ENCODE data around the gene TBATA.

DNA sequence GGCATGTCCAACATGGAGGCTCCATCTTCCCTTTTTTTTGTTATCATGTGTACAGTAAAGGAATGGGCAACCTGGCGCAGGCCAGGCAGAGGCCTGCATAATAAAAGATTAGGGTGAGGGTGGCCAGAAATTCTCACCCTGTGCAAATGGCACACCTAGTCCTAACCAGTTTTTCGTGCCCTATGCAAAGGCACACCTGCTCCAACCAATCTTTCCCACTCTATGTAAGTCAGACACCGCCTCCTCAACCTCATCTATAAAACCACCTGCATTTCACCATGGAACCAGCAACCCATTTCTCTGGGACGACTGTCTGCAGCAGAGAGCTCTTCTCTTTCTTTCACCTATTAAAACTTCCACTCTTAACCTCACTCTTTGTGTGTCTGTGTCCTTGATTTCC is 16.1 kb downstream of the TBATA start:
- no peak for TF ChIP-seq POLR2A (IDR thresholded peaks at IDR 0.05)
- TF ChIP-seq, protein P1, sequence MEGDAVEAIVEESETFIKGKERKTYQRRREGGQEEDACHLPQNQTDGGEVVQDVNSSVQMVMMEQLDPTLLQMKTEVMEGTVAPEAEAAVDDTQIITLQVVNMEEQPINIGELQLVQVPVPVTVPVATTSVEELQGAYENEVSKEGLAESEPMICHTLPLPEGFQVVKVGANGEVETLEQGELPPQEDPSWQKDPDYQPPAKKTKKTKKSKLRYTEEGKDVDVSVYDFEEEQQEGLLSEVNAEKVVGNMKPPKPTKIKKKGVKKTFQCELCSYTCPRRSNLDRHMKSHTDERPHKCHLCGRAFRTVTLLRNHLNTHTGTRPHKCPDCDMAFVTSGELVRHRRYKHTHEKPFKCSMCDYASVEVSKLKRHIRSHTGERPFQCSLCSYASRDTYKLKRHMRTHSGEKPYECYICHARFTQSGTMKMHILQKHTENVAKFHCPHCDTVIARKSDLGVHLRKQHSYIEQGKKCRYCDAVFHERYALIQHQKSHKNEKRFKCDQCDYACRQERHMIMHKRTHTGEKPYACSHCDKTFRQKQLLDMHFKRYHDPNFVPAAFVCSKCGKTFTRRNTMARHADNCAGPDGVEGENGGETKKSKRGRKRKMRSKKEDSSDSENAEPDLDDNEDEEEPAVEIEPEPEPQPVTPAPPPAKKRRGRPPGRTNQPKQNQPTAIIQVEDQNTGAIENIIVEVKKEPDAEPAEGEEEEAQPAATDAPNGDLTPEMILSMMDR (IDR thresholded peaks at IDR 0.05): no peak
